Loucy (cell line): Measurements from ENCODE around the gene ANXA5.

Experiments used
- H2AFZ ChIP-seq: fragments of 200-600 bp; sonication (generic); 2 replicates; pipeline ENCODE4 v1.6.0; 2016; ENCODE audit warnings: antibody characterized with exemption, mild to moderate bottlenecking, low read length, moderate library complexity
- H3F3A ChIP-seq: fragments of 200-600 bp; 2 replicates; pipeline ENCODE4 v1.6.0; 2016; ENCODE audit warnings: antibody characterized with exemption, low read depth, mild to moderate bottlenecking
- H3K27me3 ChIP-seq: fragments of 200-600 bp; sonication (generic); 2 replicates; pipeline ENCODE4 v1.6.1; 2014; ENCODE audit warnings: low read length, mild to moderate bottlenecking; ENCODE audit not compliant: insufficient read depth, poor library complexity, severe bottlenecking
- H3K36me3 ChIP-seq: fragments of 200-600 bp; sonication (generic); 2 replicates; pipeline ENCODE4 v1.6.1; 2016; ENCODE audit warnings: low read length; ENCODE audit not compliant: insufficient read depth
- H3K4me1 ChIP-seq: fragments of 200-600 bp; sonication (generic); 2 replicates; pipeline ENCODE4 v1.5.1; 2014; ENCODE audit warnings: low read length, mild to moderate bottlenecking; ENCODE audit not compliant: insufficient read depth, poor library complexity, severe bottlenecking
- H3K4me2 ChIP-seq: fragments of 200-600 bp; sonication (generic); 2 replicates; pipeline ENCODE4 v1.6.0; 2014; ENCODE audit warnings: antibody characterized with exemption, low read length, low read depth, mild to moderate bottlenecking; ENCODE audit not compliant: poor library complexity, severe bottlenecking
- H3K4me3 ChIP-seq: fragments of 200-600 bp; sonication (generic); 2 replicates; pipeline ENCODE4 v1.5.1; 2014; ENCODE audit warnings: low read length, mild to moderate bottlenecking, mixed read lengths; ENCODE audit not compliant: poor library complexity, severe bottlenecking
- H3K79me2 ChIP-seq: fragments of 200-600 bp; sonication (generic); 2 replicates; pipeline ENCODE4 v1.6.1; 2014; ENCODE audit warnings: low read length; ENCODE audit not compliant: insufficient read depth
- H3K9ac ChIP-seq: fragments of 200-600 bp; sonication (generic); 2 replicates; pipeline ENCODE4 v1.6.0; 2014; ENCODE audit warnings: mild to moderate bottlenecking, low read depth, low read length, moderate library complexity; ENCODE audit not compliant: poor library complexity, severe bottlenecking
- H3K9me2 ChIP-seq: fragments of 200-600 bp; sonication (generic); replicated peaks from 2 replicates; pipeline ENCODE4 v1.6.1; 2016; ENCODE audit warnings: low read depth, low read length, mixed read lengths
- H3K9me3 ChIP-seq: fragments of 200-600 bp; sonication (generic); 2 replicates; pipeline ENCODE4 v1.6.1; 2014; ENCODE audit warnings: mild to moderate bottlenecking, antibody characterized with exemption, low read length, low read depth; ENCODE audit not compliant: insufficient read depth
- H4K20me1 ChIP-seq: fragments of 200-600 bp; sonication (generic); 2 replicates; pipeline ENCODE4 v1.6.0; 2014; ENCODE audit warnings: antibody characterized with exemption, low read length, mild to moderate bottlenecking; ENCODE audit not compliant: insufficient read depth, poor library complexity, severe bottlenecking
- CTCF ChIP-seq: fragments of 200-600 bp; sonication (generic); conservative IDR thresholded peaks from 2 replicates; pipeline ENCODE4 v1.5.1; 2014; ENCODE audit warnings: mild to moderate bottlenecking, antibody characterized with exemption, low read length
- EZH2phosphoT487 ChIP-seq: fragments of 200-600 bp; IDR thresholded peaks from 2 replicates; pipeline ENCODE4 v1.6.1; 2018; ENCODE audit warnings: antibody characterized with exemption, mild to moderate bottlenecking, moderate library complexity, borderline replicate concordance

The ANXA5 gene

GRCh38 chr4:121696581-121697461 lies at the start of gene ANXA5:
TSS of gene ANXA5 (minus strand) at chr4:121696980. CDS start at chr4:121696589, 391 bp downstream.
- Histone ChIP-seq H3K4me3 (no peak within 1 kb of the TSS), H4K20me1 (no peaks in the 10 kb centered on the region), H3K9ac (no peak within 1 kb of the TSS), H3K9me3 (no peaks in the 10 kb centered on the region), H3K9me2 (no peaks in the 10 kb centered on the region), H3K36me3 (no peaks in the 10 kb centered on the region), H3K4me2 (no peak within 1 kb of the TSS), H3K27me3 (no peaks in the 10 kb centered on the region), H3K4me1 (no peaks in the 10 kb centered on the region), H3K79me2 (no peaks in the 10 kb centered on the region), H3F3A (no peaks in the 10 kb centered on the region), H2AFZ (no peak within 1 kb of the TSS)
- TF ChIP-seq CTCF: no peak
- no peak for TF ChIP-seq EZH2phosphoT487

DNA sequence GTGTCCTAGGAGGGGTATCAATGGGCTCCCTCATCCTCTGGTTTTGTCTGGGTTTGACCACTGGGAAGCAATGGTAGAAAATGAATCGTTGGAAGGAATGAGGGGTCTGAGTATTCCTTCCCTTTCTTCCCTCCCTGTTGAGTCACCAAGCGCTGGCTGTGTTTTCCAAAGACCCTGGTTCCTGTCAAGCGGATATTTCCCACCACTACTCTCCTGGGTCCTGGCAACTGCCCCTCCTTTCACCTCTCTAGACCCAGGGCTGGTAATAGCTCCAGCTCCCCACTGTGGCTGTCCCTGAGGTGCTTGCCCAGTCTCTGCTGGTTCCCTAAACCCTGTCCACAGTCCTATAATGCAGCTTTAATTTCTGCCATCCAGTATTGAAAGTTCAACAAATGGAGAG lies 46.0 kb upstream of the ANXA5 start:
- Histone ChIP-seq H3K4me2 (no peak overlapping the region), H3F3A (no peaks in the 10 kb centered on the region), H4K20me1 (no peaks in the 10 kb centered on the region), H3K36me3 (no peaks in the 10 kb centered on the region), H3K9me2 (no peaks in the 10 kb centered on the region), H2AFZ (no peak overlapping the region), H3K9me3 (no peaks in the 10 kb centered on the region), H3K27me3 (no peaks in the 10 kb centered on the region), H3K4me3 (no peak overlapping the region), H3K79me2 (no peaks in the 10 kb centered on the region), H3K4me1 (no peaks in the 10 kb centered on the region), H3K9ac (no peak overlapping the region)
- TF ChIP-seq CTCF: no peak
- no peak for TF ChIP-seq EZH2phosphoT487

DNA sequence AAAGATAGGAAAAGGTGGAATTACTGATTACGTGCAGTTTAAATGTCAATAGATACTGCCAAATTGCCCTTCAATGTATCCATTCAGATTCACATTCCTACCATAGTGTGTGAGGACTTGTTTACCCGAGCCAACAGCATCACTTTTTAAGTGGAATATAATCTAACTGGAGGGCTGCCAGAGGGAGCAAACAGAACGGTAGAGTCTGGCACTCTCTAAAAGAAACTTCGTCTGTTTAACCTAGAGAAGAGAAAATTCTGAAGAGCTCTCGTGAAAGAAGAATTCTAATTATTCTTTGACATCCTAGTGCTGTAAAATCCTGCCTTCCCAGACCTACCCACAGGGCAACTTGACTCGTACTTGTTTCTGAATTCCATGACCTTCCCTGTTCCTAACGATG lies 45.0 kb upstream of the ANXA5 start:
- Histone ChIP-seq H2AFZ (no peak overlapping the region), H3K27me3 (no peaks in the 10 kb centered on the region), H3K4me3 (no peak overlapping the region), H3K9me3 (no peaks in the 10 kb centered on the region), H3K9ac (no peak overlapping the region), H3F3A (no peaks in the 10 kb centered on the region), H3K4me2 (no peak overlapping the region), H3K4me1 (no peaks in the 10 kb centered on the region), H3K36me3 (no peaks in the 10 kb centered on the region), H4K20me1 (no peaks in the 10 kb centered on the region), H3K79me2 (no peaks in the 10 kb centered on the region), H3K9me2 (no peaks in the 10 kb centered on the region)
- TF ChIP-seq CTCF (no peak), EZH2phosphoT487 (no peak)
